SKM-1 (cell line): ENCODE measurements around the gene ARHGAP10.
"Not testable (repeated sequence)": the region's sequence is repeated elsewhere in the genome, so short reads cannot be mapped to it uniquely, and the experiment has no call there.

Experiments
- DNase-seq: peaks from one replicate; lab custom pipeline; 2025; ENCODE audit not compliant: unreplicated experiment; lab: John Stamatoyannopoulos, UW

Gene ARHGAP10

DNA sequence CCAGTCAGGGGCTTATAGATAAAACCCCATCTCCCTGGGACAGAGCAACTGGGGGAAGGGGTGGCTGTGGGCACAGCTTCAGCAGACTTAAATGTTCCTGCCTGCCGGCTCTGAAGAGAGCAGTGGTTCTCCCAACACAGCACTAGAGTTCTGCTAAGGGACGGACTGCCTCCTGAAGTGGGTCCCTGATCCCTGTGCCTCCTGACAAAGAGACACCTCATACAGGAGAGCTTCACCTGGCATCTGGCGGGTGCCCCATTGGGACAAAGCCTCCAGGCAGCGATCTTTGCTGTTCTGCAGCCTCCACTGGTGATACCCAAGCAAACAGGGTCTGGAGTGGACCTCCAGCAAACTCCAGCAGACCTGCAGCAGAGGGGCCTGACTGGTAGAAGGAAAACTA lies 351.2 kb downstream of the ARHGAP10 start:
- DNase-seq, result not testable (repeated sequence)

DNA sequence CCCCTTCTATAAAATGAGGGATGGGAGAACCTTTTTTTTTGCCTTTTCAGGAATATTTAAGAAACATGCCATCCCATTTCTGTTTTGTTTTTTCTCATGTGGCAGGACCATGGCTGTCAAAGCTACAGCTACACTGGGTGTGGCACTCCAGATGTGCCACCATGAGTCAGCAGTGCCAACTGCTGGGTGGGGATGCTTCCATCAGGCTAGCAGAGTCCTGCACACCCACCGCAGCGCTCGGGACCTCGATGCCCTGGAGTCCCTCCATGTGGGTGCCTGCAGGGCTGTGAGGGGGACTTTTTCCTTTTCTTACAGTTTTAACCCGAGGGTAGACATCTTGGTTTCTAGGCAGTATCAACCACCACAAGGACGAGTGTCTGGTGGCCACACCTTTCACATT lies 357.7 kb downstream of the ARHGAP10 start:
- DNase-seq, result no peak

- no peak for DNase-seq
Observed at GRCh38 chr4:148090029-148090428, 358.1 kb downstream of the ARHGAP10 start.

DNA sequence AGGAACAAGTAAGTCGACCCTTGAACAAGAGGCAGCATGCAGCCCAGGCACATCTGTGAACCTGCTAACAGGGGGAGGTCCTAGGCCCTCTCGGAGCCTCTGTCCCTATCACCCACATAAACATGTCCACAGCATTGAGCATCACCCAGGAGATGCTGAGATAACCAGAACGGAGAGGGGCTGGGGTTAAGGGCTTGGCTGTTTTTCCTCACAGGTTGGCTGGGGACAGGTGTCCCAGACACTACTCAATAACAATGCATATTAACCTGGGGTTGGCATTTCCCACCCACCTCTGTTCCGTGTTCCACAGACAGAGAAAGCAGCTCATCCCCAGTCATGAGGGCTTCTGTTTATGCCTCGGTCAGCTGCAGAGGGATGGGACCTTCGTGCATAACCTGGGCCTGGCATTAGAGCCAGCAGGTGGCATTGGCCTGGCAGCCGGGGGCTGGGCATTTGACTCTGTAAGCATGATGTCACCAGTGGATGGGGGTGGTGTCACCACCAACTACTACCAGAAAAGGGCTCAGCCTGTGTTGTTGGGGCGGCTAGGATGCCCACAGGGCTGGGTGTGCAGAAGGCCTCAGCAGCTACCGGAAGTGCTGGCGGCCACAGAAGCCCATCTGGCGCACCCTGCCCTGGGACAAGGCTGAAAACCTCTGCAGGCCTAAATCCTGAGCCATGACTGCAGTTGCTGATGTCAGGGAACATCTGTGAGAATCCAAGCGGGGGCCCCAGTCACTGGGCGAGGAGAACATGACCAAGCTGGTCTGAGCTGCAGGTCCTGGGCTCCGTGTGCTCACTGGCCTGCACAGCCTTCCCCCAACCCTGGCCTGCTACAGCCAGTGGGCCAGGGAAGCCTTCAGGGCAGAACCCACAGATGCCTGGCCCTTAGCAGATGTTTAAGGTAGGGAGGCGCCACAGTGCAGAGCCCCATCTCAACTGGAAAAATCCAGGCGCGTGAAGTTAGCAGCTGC lies 358.9 kb downstream of the ARHGAP10 start:
- no peak for DNase-seq

- DNase-seq, result no peak
Observed at GRCh38 chr4:148091896-148092295, 360.0 kb downstream of the ARHGAP10 start.

- DNase-seq, result no peak
Observed at GRCh38 chr4:148092316-148093014, 360.6 kb downstream of the ARHGAP10 start.

DNA sequence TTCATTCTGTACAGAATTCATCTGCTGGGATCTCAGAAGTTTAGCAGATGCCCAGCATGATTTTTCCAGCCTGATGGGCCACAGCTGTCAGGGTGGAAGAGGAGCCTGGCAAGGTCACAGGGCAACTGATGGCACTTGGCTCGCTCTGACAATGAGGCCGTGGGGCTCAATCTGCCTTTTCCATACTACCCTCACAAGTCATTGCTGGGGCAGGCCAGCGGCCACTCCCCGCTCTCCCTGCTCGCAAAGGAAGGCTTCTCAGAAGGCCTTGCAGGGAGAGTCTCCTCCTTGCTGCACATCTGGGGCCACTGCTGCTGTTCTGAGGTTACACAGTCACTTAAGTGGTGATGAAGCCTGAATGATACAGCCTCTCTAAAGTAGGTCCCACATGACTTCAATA lies 361.2 kb downstream of the ARHGAP10 start:
- DNase-seq, result no peak

GRCh38 chr4:148094149-148094548 lies 362.3 kb downstream of the ARHGAP10 start:
- no peak for DNase-seq

DNA sequence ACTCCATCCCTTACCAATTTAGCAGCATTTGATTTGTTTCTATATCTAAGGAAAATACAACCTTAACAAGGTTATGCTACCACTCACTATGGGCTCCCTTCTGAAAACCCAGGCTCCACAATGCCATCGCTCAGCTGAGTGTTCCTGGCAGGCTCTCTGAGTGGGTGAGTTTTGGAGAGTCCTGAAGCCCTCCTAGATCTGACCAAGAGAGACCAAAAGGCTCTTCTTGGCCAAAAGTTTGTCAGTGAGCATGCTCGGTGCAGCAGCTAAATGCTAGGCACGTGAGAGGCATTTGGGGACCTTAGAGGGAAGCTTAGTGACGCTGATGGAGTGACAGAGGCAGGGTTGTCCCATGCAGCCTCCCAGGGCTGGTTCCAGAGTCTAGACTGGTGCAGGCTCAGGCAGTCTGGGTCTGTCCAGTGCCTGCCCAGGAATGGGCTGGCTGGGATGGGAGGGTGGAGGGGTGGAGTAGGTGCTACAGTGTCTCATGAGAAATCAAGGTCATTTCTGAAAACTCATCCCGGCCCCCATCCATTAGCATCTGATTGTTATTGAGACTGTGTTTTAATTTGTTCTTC lies 363.5 kb downstream of the ARHGAP10 start:
- no peak for DNase-seq

- no peak for DNase-seq
Observed at GRCh38 chr4:148097801-148098200, 365.9 kb downstream of the ARHGAP10 start.

- no peak for DNase-seq
Observed at GRCh38 chr4:148101235-148101634, 369.3 kb downstream of the ARHGAP10 start.

DNA sequence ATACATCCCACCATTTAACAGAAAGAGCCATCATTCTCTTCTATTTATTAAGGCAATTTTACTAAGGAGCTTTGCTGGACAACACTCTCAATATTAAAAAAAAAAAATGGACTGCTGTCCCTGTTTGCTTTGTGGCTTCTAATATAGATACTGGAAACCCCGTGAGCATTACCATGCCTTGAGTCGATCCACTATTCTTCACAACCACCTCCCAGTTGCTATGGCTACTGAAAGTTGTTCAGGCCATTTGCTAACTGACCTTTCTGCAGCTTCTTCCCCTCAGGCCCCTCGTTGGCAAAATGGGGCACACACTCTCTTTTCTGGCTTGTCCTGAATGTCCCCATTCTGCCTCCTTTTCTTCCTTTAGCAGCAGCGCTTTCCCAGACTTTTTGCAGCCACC lies 369.9 kb downstream of the ARHGAP10 start:
- no peak for DNase-seq

DNA sequence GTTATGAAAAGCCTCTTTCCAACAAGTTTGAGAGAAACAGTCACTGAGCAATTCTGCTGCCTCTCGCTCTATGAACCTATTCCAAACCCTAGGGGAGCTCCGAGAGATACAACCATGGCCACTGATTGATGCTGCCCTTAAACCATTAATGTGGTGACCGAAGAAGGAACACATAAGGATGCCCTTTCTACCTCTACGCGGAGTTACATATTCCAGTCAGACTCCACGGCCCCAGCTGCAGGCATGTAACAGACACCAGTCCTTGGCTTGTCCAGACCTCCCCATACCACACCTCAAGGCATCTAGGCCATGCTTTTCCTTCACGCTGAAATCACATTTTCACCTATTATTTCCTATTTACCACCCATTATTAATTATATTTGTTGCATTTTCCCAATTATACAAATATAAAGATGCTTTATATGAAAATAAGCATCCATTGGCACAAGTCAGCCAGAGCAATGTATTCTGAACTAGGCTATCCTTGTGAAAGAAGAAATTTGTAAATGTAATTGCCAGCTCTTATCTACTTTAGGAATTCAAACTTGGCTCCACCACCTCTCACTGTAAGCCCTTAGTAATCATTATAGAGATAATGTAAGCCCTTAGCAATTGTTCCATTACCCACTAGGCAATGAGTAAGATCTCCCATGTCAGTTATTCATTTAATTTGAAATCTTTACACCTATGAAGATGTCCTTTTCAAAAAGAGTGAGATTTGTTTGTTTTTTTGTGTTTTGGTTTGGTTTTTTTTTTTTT lies 371.9 kb downstream of the ARHGAP10 start:
- no peak for DNase-seq

DNA sequence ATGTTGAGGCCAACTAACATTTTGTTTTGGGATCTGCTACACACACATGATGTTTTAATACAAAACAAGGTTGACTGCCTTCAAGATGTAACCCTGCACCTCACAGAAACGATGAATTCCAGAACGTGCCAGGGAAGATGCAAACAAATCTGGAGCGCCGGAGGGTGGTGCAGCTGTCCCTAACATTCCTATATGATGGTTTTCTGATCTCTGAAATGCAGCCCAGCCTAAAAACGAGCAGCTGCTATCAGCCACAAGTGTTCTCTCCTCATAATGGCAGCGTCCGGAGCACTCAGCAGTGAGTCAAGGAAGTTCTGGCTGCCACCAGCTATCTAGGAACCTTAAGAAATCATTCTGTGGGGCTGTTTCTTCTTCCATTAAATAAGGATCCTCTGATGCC lies 376.9 kb downstream of the ARHGAP10 start:
- DNase-seq, result no peak

DNA sequence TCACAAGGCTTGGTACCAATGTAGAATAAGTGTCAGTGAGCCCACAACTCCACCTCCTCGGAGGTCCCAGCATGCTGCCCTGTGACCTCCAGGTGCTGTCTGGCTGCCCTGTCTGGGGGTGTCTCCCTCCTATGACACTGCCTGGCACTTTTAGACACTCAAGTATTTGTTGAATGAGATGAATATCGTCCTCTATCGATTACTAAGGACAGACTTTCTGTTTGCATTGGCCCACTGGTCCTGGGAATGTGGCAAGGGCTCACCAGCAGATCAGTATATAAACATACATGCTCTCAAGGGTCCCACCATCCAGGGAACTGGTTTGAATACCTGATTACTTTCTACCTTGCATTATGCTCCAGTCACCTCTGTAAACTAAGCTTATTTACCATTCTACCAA lies 377.3 kb downstream of the ARHGAP10 start:
- no peak for DNase-seq

- DNase-seq, result no peak
Observed at GRCh38 chr4:148110169-148110568, 378.3 kb downstream of the ARHGAP10 start.

DNA sequence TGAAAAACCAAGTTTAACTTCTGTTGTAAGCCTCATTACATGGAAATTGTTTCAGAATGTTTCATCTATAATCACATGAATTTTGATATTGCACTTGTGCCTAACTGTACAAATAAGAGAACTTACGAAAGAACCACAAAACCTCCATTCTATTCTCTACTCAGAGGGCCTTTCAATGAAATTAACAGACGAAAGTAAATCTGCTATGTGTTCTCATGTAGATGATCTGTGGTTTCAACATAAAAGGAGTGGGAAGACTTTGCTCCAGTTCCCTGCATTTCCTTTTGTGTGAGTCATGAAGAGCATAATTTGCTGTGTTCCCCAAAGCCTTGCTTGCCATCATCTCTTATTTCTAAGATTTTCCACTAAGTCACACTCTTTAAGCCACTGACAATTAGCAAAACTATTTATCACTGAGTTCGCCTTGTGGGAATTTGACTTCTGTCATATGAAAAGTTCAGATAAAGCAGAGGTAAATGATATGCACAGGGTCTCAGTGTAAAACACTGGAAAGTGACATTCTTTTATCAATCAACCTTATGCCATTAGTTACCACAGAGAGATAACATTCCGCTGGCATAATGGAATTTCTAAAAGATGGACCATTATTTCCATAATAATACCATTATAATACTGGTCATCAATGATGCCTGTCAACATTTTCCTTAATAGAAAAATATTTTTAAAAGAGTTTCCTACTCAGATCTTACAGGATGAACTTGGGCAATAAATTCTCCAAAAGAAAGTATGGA lies 380.5 kb downstream of the ARHGAP10 start:
- DNase-seq, result no peak

GRCh38 chr4:148114436-148114835 lies 382.5 kb downstream of the ARHGAP10 start:
- DNase-seq, result no peak

DNA sequence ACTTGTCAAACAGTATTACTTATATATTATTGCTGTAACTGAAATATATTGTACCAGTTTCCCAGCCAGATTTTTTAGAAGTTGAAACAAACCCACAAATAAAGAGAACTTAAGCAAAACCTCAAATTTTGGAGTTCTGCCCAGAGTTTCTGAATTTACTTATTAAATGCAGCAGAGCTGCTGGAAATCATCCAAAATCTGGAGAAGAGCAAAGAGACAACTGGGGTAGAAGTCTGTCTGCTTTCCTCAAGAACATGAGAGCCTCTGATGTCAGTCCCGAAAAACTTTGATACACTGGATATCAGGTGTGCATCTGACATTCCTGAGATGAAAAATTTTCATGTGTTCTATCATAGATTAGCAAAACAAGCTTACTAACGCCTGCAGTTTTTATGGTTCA lies 384.4 kb downstream of the ARHGAP10 start:
- no peak for DNase-seq

GRCh38 chr4:148116969-148117368 lies 385.1 kb downstream of the ARHGAP10 start:
- no peak for DNase-seq
